Urinary bladder (tissue), 4 donors: ENCODE data around the gene SERPINB6. TPM values are rescaled to one million over a fixed set of nuclear protein-coding genes. Genes with fewer than 3 reads are reported as not detected.
"Not testable (repeated sequence)": the region's sequence is repeated elsewhere in the genome, so short reads cannot be mapped to it uniquely, and the experiment has no call there.

Experiments
- DNase-seq: peaks from one replicate; pipeline ENCODE4 v3.0.0-alpha.2; 2015; ENCODE audit errors: extremely low spot score
- H3K27ac ChIP-seq: one replicate; pipeline ENCODE4 v1.5.1; 2013; ENCODE audit warnings: low read depth, mild to moderate bottlenecking, moderate library complexity
- H3K36me3 ChIP-seq: one replicate; pipeline ENCODE4 v1.6.1; 2013; ENCODE audit warnings: mild to moderate bottlenecking, moderate library complexity; ENCODE audit not compliant: insufficient read depth
- H3K4me1 ChIP-seq: one replicate; pipeline ENCODE4 v1.6.1; 2013; ENCODE audit warnings: mild to moderate bottlenecking, moderate library complexity; ENCODE audit not compliant: insufficient read depth
- H3K4me3 ChIP-seq: one replicate; pipeline ENCODE4 v1.5.1; 2013; ENCODE audit warnings: low read depth, low read length
- WGBS: extraction: QIAGEN DNeasy Blood & Tissue Kit; methylation state at CpG from one replicate; pipeline ENCODE4 v1.1.7; 2013; 5-methylcytosine and 5-hydroxymethylcytosine counted together
- polyA plus RNA-seq: library from polyadenylated mRNA; stranded (reverse); fragments of 200-250 nt; gene quantifications from one replicate; pipeline ENCODE4 v1.2.3, GENCODE V29; 2013
- total RNA-seq: library from RNA; depleted of rRNA; stranded (reverse); fragments of >200 nt; gene quantifications from one replicate; pipeline ENCODE4 v1.2.3, GENCODE V29; 2014
- donor health status: healthy with polysubstance abuse.
- donor health status: healthy.

The SERPINB6 gene
- total and polyA plus RNA-seq, 2 donors = 58.8 to 130 TPM

DNA sequence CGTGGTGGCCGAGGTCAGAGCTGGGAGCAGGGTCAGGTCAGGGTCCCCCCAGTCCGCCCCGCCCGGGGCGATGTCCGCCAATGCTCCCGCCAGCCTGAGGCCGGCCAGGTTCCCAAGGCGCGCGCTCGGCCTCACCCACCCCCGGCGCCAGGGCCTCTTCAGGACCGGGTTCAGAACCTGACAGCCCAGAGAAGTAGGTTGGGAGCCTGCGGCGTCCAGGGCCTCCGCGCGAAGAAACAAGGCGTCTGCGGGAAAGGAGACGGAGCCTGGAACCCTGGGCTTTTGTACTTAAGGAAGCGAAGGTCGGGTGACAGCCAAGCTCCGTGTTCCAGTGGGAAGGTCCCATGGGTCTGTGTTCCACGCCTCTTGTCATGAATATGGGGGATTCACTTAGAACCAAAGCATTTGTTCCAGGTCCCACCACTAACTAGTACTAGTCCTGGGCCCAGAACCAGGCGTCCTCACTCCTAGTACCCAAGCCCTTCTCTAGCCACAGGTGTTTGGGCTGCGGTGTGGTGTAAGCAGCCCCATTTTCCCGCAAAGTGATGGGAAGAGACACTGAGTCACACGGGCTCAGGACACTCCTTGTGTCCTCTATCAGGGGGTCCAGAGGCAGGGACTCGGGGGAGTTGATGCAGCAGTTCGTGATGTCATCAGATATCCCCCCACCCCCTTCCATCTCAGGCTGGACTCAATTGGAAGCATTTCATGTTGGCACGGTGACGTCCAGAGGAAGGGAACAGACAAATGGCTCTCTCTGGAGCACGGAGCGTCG lies 67.8 kb downstream of the SERPINB6 start:
- Histone ChIP-seq H3K4me3 (peak overlapping the region; percentile 42), H3K27ac (peak overlapping the region; percentile 57)
- 33% methylated on average over 32 of the region's 39 CpGs for WGBS
- DNase-seq, H3K4me1 ChIP-seq, H3K36me3 ChIP-seq: not testable (repeated sequence)

DNA sequence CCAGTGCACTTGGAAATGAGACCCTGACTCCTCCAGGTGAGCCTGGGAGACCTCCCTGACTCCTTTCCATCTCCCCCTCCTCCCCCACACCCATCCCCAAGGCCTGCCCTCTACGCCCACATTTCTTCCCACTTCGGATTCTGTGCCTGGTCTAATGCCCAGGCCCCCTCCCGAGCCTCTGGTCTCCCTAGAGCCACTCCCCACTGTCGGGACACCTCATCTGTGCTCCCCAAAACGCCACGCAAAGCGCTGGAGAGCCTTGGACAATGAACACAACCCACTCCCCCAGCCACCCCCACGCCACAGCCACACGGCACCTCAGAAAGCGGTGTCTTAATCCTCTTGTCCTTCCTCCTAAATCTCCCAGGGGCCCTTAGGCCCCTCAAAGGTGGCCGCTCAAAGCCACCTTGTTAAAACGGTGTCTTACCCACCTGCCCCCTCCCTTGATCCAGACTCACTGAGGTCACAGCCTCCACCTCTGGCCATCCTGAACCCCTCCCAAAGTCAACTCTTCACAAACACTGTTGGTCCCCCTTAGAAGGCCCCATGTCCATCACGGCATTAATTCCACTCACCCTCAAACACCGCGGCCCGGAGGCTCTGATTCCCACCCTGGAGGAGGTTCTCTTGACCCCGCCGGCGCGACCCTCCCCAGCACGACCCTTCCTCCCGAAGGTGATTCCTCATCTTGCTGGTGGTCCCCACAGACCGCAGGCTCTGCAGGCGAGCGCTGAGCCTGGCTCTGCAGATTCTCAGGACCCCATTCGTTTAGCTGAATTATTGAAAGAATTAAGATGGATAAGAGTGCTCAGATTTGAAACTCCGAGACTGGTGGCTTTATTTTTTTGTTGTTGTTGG lies 69.5 kb downstream of the SERPINB6 start:
- H3K27ac ChIP-seq, H3K4me1 ChIP-seq, DNase-seq, H3K36me3 ChIP-seq: not testable (repeated sequence)
- peak overlapping the region; percentile 42 for H3K4me3 ChIP-seq
- 67% methylated on average over 27 of the region's 27 CpGs for WGBS

DNA sequence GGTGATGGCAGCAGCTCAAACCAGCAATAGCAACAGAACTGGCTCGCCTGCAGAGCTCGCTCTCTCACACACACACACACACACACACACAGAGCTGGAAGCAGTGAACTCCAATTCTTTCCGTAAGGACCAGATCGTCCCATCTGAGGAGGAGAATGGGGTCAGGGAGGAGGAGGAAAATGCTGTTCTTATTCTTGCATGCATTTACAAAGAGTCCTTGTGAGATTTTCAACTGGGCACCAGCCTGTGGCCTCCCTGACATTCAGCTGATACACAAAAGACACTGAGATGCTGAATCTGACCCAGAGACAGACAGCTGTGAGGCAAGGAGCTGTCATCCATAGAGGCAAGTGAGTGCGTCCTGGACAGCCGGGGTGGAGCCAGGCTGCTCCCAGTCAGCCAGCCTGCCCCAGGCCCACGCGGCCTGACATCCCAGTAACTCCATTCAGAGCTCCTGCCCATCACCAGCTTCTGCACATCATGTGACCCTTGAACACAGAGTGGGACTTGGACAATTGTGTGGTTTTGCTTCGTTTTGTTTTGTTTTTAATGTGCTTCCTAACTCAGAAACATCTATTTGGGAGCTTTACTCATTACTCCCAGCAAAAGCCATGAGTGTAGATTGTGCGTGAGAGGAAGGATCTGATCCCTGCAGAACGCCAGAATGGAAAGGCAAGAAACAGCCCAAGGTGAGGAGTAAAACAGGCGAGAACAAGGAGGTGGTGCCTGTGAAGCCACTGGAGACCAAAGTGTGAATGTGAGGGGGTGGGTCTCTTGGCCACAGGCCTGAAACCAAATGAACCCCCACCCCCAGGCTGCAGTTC lies 70.3 kb downstream of the SERPINB6 start:
- Histone ChIP-seq H3K4me3 (no peak overlapping the region), H3K27ac (no peak overlapping the region), H3K4me1 (no peaks in the 10 kb centered on the region), H3K36me3 (no peaks in the 10 kb centered on the region)
- DNase-seq = no peak
- 74% methylated on average over 12 of the region's 12 CpGs for WGBS

DNA sequence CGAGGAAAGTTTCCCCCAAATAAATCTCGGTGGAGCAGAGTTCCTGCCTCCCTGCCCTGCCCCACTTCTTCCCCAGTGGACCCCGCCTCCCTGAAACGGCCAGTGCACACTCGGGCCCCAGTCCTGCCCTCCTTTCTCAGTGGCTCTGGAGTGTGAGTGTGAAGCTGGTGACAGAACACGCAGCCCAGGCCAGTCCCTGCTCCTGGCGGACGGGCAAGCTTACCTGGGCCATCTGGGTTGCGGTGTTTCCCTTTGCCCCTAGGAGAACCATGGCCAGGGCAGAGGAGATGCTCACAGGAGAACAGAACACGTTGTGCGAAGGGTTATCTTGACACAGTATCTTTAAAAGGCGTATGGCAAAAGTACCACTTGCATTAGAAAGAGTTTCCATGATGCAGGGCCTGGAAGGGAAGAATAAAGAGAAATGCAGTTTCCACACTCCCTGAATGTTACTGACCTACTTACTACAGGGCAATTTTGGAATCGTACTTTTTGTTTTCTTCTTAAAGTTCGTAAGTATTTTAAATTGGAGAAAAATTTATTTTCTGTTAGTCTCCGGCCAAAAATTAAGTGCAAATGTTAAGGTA lies 71.1 kb downstream of the SERPINB6 start:
- no peaks in the 10 kb centered on the region for H3K4me1 ChIP-seq
- H3K4me3 ChIP-seq = no peak overlapping the region
- no peak for DNase-seq
- WGBS = 75% methylated on average over 15 of the region's 15 CpGs
- no peak overlapping the region for H3K27ac ChIP-seq
- no peaks in the 10 kb centered on the region for H3K36me3 ChIP-seq

GRCh38 chr6:2899596-2899995 lies 71.8 kb downstream of the SERPINB6 start:
- H3K4me1 ChIP-seq = no peaks in the 10 kb centered on the region
- 97% methylated on average over 6 of the region's 6 CpGs for WGBS
- no peak overlapping the region for H3K4me3 ChIP-seq
- no peak overlapping the region for H3K27ac ChIP-seq
- H3K36me3 ChIP-seq = no peaks in the 10 kb centered on the region
- no peak for DNase-seq

Other genes with a start within 250 kb of the SERPINB6 start
- gene MYLK4, start 220.6 kb downstream of the SERPINB6 start, total RNA-seq = 4.0 TPM
- 0.42 TPM for gene MYLK4, start 220.6 kb downstream of the SERPINB6 start, polyA plus RNA-seq
- 31.5 TPM for gene WRNIP1, start 206.2 kb downstream of the SERPINB6 start, total RNA-seq
- 42.1 TPM for gene WRNIP1, start 206.2 kb downstream of the SERPINB6 start, polyA plus RNA-seq
- 15.9 TPM for gene SERPINB1, start 129.7 kb downstream of the SERPINB6 start, total RNA-seq
- gene SERPINB1, start 129.7 kb downstream of the SERPINB6 start, polyA plus RNA-seq = 29.3 TPM
- gene SERPINB9, start 68.3 kb downstream of the SERPINB6 start, total RNA-seq = 8.2 TPM
- gene SERPINB9, start 68.3 kb downstream of the SERPINB6 start, polyA plus RNA-seq = 4.4 TPM
- 8.7 TPM for gene NQO2, start 28.3 kb upstream of the SERPINB6 start, total RNA-seq
- 25.5 TPM for gene NQO2, start 28.3 kb upstream of the SERPINB6 start, polyA plus RNA-seq
- 24.5 TPM for gene RIPK1, start 96.9 kb upstream of the SERPINB6 start, total RNA-seq
- gene RIPK1, start 96.9 kb upstream of the SERPINB6 start, polyA plus RNA-seq = 22.4 TPM
- gene BPHL, start 147.1 kb upstream of the SERPINB6 start, total RNA-seq = 23.7 TPM
- gene BPHL, start 147.1 kb upstream of the SERPINB6 start, polyA plus RNA-seq = 13.3 TPM
- 52.8 TPM for gene TUBB2A, start 186.0 kb upstream of the SERPINB6 start, total RNA-seq
- 96.2 TPM for gene TUBB2A, start 186.0 kb upstream of the SERPINB6 start, polyA plus RNA-seq